ENCODE results near the gene ARL4A. TPM values are rescaled to one million over a fixed set of nuclear protein-coding genes. Genes with fewer than 3 reads are reported as not detected.

The ARL4A gene
- total RNA-seq, 1 experiment from 2014 or later: 39.4 TPM

DNA sequence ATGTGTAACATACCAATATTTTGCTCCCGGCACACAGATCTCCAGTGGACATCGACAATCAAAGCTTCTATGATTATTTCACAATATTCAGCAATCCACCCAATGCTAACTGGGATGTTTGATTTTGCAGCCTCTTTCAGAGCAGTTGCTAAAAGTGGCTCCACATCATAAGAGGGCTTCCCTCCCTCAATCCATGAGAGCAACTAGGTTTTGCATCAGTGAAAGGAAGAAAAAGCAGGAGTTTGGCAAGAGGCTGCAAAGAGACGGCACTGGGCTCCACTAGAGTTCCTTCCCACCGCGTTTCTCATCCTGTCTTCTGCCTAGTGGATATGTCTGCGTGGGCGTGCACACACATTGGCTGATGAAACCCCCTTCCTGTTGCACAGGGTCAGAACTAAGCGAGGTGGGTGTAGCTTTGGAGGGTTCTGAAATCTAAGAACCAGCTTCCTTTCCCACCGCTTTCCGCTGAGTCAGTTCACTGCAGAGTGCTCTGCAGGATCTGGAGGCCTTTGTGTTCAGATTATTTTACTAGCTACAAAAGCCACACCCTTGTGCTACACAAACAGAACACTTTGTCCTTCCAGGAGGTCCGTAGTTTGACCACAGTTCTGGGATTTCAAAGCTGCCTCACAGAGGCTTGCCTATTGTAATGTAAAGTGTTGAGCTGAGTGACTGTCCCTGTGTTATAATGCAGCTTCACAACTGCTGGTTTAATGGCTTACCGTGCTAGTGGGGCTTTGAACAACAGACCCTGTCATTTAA lies 28.1 kb downstream of the ARL4A start:
- DNase-seq: peak; percentile 76
- H2BK120ac ChIP-seq (ENCODE audit: low read depth, low read length, poor library complexity, severe bottlenecking): no peak overlapping the region
- H2BK15ac ChIP-seq (ENCODE audit: low read depth, low read length): no peak overlapping the region
- Mint-ChIP-seq H3K27ac (peak overlapping the region; percentile 97 to 99 (median 97)), H3K27me3 (ENCODE audit: low read depth) (peaks cover 9% of the 10 kb centered on the region; the same call in 1 of the 2 replicates), H3K4me1 (peaks cover 54 to 59% of the 10 kb centered on the region in 2 experiments), H3K9me3 (peaks cover 0 to 2% of the 10 kb centered on the region in 2 experiments; a peak in 2 of 5 replicates), H3K4me3 (peak overlapping the region; percentile 51 to 72), H3K36me3 (ENCODE audit: insufficient read depth in 1 of 3, low read depth in 3 of 3) (no peaks in the 10 kb centered on the region)
- H4K91ac ChIP-seq (ENCODE audit: insufficient read length, low read depth, low read length): no peak overlapping the region
- H4K5ac ChIP-seq (ENCODE audit: insufficient read length, low read depth, low read length): peak overlapping the region; percentile 89
- H3K23me2 ChIP-seq (ENCODE audit: insufficient read length, low read depth, low read length, poor library complexity, severe bottlenecking): peaks cover 4% of the 10 kb centered on the region
- peak overlapping the region; percentile 81 for H3K14ac ChIP-seq (ENCODE audit: insufficient read depth, low read length)
- peak overlapping the region; percentile 90 for H3K18ac ChIP-seq (ENCODE audit: insufficient read length, low read depth, low read length)
- peak overlapping the region; percentile 31 for H3K9ac ChIP-seq (ENCODE audit: extremely low read depth, insufficient read length, low read length)
- H3K27ac ChIP-seq (ENCODE audit: insufficient read length, low read depth, low read length): peak overlapping the region; percentile 81
- no peak overlapping the region for H3K23ac ChIP-seq (ENCODE audit: insufficient read length, low read depth, low read length)
- no peaks in the 10 kb centered on the region for H4K20me1 ChIP-seq (ENCODE audit: control insufficient read depth, insufficient read depth, insufficient read length)
- no CpG with 5 or more reads among the region's 12 CpGs for WGBS (ENCODE audit: extremely low coverage, insufficient read length, low lambda C conversion rate)
- H2BK5ac ChIP-seq (ENCODE audit: insufficient read length, low read length): no peak overlapping the region
- no peak overlapping the region for H3K56ac ChIP-seq (ENCODE audit: insufficient read length, low read depth, low read length)
- no peaks in the 10 kb centered on the region for H3K79me2 ChIP-seq (ENCODE audit: insufficient read depth, low read length)
- TF ChIP-seq, protein P1, sequence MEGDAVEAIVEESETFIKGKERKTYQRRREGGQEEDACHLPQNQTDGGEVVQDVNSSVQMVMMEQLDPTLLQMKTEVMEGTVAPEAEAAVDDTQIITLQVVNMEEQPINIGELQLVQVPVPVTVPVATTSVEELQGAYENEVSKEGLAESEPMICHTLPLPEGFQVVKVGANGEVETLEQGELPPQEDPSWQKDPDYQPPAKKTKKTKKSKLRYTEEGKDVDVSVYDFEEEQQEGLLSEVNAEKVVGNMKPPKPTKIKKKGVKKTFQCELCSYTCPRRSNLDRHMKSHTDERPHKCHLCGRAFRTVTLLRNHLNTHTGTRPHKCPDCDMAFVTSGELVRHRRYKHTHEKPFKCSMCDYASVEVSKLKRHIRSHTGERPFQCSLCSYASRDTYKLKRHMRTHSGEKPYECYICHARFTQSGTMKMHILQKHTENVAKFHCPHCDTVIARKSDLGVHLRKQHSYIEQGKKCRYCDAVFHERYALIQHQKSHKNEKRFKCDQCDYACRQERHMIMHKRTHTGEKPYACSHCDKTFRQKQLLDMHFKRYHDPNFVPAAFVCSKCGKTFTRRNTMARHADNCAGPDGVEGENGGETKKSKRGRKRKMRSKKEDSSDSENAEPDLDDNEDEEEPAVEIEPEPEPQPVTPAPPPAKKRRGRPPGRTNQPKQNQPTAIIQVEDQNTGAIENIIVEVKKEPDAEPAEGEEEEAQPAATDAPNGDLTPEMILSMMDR (conservative IDR thresholded peaks at IDR 0.05): no peak
- peak overlapping the region; percentile 76 for H3K4me2 ChIP-seq (ENCODE audit: insufficient read depth, insufficient read length, low read length)
- H3K9me3 ChIP-seq (ENCODE audit: control insufficient read depth, low read depth, low read length): no peaks in the 10 kb centered on the region
- no peak overlapping the region for H2AFZ ChIP-seq (ENCODE audit: low read length)
- H3K4me1 ChIP-seq (ENCODE audit: insufficient read depth, low read length): peaks cover 6% of the 10 kb centered on the region; the same call in 1 of the 2 replicates
- H3K79me1 ChIP-seq (ENCODE audit: insufficient read depth, low read depth, low read length, poor library complexity, severe bottlenecking): no peaks in the 10 kb centered on the region
- no peak overlapping the region for H2BK12ac ChIP-seq (ENCODE audit: insufficient read length, low read depth, low read length)
- H4K8ac ChIP-seq (replicated peaks; ENCODE audit: insufficient read length, low read depth, low read length): no peak overlapping the region
- no peak overlapping the region for H2BK20ac ChIP-seq (ENCODE audit: low read depth, low read length, poor library complexity, severe bottlenecking)
- no peak overlapping the region for H3K4ac ChIP-seq (ENCODE audit: low read depth, low read length)
- H3T11ph ChIP-seq (ENCODE audit: low read length): no peak overlapping the region
- H3K27me3 ChIP-seq (ENCODE audit: insufficient read depth, low read length): no peaks in the 10 kb centered on the region
- H2AK5ac ChIP-seq (ENCODE audit: insufficient read length, low read length): no peak overlapping the region

Measured in H9 (cell line).